SK-N-SH treated with all-trans-retinoic acid at 6 μM for 48 hours (cell line): ENCODE data around the gene NFATC2IP.

Experiments used
- ARNTL ChIP-seq: fragments of 450-650 bp; formaldehyde crosslinking; IDR thresholded peaks from 2 replicates; pipeline ENCODE4 v1.5.0; 2020; ENCODE audit warnings: low read depth, mild to moderate bottlenecking, moderate library complexity, borderline replicate concordance
- BACH2 ChIP-seq: fragments of 250-450 bp; sonication (Bioruptor Pico); IDR thresholded peaks from 2 replicates; pipeline ENCODE4 v1.9.0; 2021; ENCODE audit warnings: mild to moderate bottlenecking, borderline replicate concordance
- CSDC2 ChIP-seq: fragments of 250-450 bp; sonication (Bioruptor Pico); IDR thresholded peaks from 2 replicates; pipeline ENCODE4 v1.5.0; 2020; ENCODE audit warnings: mild to moderate bottlenecking, moderate library complexity
- ESRRG ChIP-seq: fragments of 250-450 bp; sonication (Bioruptor Pico); IDR thresholded peaks from 2 replicates; pipeline ENCODE4 v1.6.1; 2021; ENCODE audit warnings: mild to moderate bottlenecking
- PATZ1 ChIP-seq: fragments of 250-450 bp; sonication (Bioruptor Pico); IDR thresholded peaks from 2 replicates; pipeline ENCODE4 v1.8.0; 2020; ENCODE audit warnings: mild to moderate bottlenecking, moderate library complexity, borderline replicate concordance
- POU6F1 ChIP-seq: fragments of 250-450 bp; sonication (Bioruptor Pico); IDR thresholded peaks from 2 replicates; pipeline ENCODE4 v1.8.0; 2021; ENCODE audit warnings: low read depth, mild to moderate bottlenecking, moderate library complexity, borderline replicate concordance
- PPARA ChIP-seq: fragments of 250-450 bp; sonication (Bioruptor Pico); IDR thresholded peaks from 2 replicates; pipeline ENCODE4 v1.5.0; 2020; ENCODE audit warnings: mild to moderate bottlenecking, borderline replicate concordance
- RARB ChIP-seq: fragments of 250-450 bp; sonication (Bioruptor Pico); IDR thresholded peaks from 2 replicates; pipeline ENCODE4 v1.8.0; 2021; ENCODE audit warnings: mild to moderate bottlenecking, moderate library complexity
- TCF4 ChIP-seq: fragments of 250-450 bp; sonication (Bioruptor Pico); IDR thresholded peaks from 2 replicates; pipeline ENCODE4 v1.8.0; 2021; ENCODE audit warnings: mild to moderate bottlenecking, moderate library complexity, borderline replicate concordance
- TSHZ2 ChIP-seq: fragments of 250-450 bp; sonication (Bioruptor Pico); IDR thresholded peaks from 2 replicates; pipeline ENCODE4 v1.5.0; 2020; ENCODE audit warnings: mild to moderate bottlenecking, moderate library complexity
- ZC3H10 ChIP-seq: fragments of 250-450 bp; sonication (Bioruptor Pico); IDR thresholded peaks from 2 replicates; pipeline ENCODE4 v1.5.1; 2021; ENCODE audit warnings: mild to moderate bottlenecking, moderate library complexity
- ZFP3 ChIP-seq: fragments of 250-450 bp; sonication (Bioruptor Pico); IDR thresholded peaks from 2 replicates; pipeline ENCODE4 v1.5.0; 2020; ENCODE audit warnings: mild to moderate bottlenecking, moderate library complexity

GRCh38 chr16:28938721-28939120 lies 12.0 kb upstream of the NFATC2IP start:
- no peak for TF ChIP-seq PATZ1
- TF ChIP-seq POU6F1 (CRISPR knock-in tag), result no peak
- TF ChIP-seq ZC3H10 (CRISPR knock-in tag), result no peak
- no peak for TF ChIP-seq ARNTL
- no peak for TF ChIP-seq RARB (CRISPR knock-in tag)
- TF ChIP-seq TCF4 (CRISPR knock-in tag), result no peak
- no peak for TF ChIP-seq CSDC2 (CRISPR knock-in tag)
- TF ChIP-seq PPARA (CRISPR knock-in tag), result no peak
- TF ChIP-seq ESRRG, result no peak
- no peak for TF ChIP-seq BACH2 (CRISPR knock-in tag)
- no peak for TF ChIP-seq ZFP3
- no peak for TF ChIP-seq TSHZ2 (CRISPR knock-in tag)
